NCI-H345 treated with DMSO at 0.1 percent for 48 hours (cell line): ENCODE data around the gene MAP1LC3B2.

Source experiments
- DNase-seq: peaks from one replicate; lab custom pipeline; 2025; ENCODE audit not compliant: unreplicated experiment; lab: John Stamatoyannopoulos, UW

Gene MAP1LC3B2

DNA sequence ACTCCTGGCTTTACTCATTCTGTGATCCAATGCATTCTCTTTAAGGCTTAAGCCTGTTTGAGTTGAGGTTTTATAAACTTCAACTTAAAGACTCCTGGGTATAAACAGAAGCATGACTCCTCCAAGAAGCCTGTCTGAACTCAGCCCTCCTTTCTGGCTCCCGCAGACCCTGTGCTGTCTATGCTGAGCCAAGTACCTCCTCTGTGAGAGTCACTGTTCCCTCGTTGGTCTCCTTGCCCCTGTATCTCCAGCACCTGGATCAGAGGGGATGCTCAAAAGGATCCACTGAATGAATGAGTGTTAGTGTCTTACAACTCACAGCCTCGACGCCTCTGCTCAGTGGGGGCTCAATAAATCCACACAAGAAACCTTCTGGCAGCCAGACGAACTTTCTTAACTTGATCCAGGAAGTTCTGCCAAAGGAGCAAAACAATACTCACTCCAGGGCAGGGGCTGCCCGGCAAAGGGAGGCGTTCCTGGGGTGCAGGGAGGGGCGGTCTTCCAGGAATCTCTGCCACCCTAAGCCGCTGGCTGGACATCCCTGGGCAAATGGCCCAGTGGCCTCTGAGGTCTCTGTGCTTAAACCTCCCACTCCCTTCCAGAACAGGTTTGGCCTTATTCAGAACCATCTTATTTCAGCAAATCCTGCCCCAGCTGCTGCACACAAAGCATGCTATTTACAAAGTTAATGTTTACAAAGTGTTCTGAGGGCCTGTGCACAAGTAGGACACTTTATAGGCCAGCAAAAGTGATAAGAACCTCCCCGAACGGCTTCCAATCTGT, 32.9 kb downstream of the MAP1LC3B2 start:
- DNase-seq = no peak

DNA sequence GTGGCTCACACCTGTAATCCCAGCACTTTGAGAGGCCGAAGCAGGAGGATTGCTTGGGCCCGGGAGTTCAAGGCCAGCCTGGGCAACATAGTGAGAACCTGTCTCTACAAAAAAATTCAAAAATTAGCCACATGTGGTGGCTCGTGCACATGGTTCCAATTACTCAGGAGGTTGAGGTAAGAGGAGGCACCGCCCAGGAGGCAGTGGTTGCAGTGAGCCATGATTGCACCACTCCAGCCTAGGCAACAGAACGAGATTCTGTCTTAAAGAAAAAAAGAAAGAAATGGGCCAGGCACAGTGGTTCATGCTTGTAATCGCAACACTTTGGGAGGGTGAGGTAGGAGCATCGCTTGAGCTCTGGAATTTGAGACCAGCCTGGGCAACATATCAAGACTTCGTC, 33.5 kb downstream of the MAP1LC3B2 start:
- DNase-seq = no peak

DNA sequence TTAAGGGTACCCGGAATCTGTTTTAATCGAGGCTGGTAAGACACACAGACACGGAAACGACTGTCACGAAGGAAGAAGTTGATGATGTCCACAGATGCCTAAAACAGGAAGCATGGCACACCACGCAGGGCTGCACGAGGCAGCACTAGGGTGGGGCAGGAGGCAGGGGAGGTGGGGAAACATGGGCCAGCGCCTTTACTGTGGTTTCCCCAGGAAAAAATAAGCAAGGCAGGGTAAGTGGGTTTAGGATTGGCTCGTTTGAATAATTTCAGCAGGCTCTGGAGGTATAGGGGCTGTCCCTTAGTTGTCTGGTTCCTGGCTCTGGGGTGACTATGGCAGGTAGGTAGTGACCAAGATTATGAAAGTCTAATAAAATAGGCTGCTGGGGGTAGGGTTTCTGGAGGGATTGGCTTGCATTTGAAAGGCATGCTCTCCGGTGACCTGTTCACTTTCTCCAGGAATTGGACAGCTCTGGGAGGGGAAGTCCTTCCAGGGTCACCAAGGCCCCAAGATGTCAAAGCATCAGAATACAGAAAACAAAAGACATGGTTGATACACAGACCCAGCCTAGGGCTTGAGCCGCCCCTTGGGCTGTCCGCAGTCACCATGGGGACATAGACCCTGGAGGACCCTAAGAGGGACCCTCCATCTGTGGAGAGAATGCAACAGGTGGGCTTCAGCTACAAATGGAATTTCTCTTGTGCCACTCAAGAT, 35.3 kb downstream of the MAP1LC3B2 start:
- no peak for DNase-seq

DNA sequence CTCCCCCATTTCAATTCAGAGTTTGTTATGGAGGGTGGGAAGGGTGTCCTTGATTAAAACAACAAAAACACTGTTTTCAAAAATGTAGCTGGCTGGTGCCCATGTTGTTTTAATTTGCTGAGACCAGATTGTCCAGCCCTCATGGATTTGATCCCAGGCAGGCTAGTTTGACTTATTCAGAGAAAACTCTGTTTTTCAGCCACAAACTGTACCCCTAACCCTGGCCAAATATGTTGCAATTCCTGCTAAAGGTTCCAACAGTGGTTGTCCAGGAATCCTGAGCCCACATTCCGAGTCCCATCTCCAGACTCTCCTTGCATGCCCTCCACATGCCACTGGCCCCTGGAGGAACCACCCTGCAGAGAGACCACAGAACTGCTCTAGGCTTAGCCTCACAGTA, 36.0 kb downstream of the MAP1LC3B2 start:
- DNase-seq = no peak

DNA sequence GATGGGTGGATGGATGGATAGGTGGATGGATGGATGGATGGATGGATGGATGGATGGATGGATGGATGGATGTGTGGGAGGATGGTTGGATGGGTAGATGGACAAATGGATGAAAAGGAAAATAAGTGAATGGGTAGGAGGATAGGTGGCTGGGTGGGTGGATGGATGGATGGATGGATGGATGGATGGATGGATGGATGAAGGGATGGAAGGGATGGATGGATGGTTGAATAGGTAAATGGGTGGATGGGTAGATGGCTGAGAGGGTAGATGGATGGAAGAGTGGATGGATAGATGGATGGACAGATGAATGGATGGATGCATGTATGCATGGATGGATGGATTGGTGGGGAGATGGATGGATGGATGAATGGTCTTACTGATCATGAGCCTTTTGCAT, 36.5 kb downstream of the MAP1LC3B2 start:
- no peak for DNase-seq

DNA sequence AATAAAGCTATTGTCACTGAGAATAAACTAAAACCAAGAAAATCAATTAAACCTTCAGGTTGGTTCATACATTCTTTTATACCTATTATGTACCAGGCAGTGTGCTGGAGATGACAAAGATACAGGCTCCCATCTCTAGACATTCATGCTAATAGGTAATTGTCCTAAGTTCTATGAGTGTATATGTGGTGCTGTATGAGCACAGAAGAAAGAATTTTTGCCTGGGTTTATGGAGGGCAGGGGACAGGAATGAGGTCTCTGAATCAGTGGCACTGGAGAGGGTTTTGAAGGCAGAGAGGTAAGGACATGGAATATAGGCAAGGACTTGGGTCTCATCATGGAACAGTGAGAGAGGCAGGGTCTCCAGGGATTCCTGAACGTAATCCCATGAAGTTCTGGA, 38.7 kb downstream of the MAP1LC3B2 start:
- DNase-seq = no peak

DNA sequence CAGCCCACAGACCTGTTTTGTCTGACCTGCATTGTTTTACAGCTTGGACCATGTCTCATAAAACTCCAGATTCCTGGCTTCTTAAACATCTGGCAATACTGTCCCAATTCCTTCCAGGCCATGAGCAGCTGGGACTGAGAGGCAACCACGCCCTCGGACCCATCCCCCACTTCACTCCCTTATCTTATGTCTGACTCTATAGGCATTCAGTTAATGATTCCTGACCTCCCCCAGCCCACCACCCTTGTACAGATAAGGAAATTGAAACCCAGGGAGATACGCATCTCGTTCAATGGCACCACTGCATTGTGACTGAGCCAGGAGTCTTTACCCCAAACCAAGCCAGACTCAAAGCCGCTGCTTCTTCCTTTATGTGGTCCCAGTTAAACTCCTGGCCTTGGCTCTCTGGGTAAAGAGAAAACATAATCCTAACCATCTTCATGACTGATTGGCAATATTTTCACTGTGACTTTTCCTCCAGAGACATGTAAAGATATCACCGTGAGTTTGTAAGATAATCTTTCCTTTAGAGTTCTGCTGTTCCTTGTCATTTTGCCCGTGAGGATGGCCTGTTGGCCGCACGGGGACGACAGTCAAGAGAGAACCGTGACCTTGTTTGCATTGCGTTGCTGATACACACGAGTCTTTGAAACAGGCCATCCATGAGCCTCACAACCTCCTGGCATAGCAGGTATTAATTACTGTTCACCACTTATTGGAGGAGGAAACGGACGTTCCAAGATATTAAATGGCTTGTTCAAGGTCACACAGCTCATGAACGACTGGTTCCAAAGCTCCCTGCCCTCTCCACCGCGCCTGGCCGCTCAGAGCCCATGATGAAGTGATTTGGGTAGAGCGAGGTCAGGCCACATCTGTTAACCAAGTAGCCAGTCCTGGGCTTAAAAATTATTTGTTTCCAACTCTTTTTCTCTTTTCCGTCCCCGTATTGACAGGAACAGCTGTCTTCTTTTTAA, 39.4 kb downstream of the MAP1LC3B2 start:
- DNase-seq = no peak

DNA sequence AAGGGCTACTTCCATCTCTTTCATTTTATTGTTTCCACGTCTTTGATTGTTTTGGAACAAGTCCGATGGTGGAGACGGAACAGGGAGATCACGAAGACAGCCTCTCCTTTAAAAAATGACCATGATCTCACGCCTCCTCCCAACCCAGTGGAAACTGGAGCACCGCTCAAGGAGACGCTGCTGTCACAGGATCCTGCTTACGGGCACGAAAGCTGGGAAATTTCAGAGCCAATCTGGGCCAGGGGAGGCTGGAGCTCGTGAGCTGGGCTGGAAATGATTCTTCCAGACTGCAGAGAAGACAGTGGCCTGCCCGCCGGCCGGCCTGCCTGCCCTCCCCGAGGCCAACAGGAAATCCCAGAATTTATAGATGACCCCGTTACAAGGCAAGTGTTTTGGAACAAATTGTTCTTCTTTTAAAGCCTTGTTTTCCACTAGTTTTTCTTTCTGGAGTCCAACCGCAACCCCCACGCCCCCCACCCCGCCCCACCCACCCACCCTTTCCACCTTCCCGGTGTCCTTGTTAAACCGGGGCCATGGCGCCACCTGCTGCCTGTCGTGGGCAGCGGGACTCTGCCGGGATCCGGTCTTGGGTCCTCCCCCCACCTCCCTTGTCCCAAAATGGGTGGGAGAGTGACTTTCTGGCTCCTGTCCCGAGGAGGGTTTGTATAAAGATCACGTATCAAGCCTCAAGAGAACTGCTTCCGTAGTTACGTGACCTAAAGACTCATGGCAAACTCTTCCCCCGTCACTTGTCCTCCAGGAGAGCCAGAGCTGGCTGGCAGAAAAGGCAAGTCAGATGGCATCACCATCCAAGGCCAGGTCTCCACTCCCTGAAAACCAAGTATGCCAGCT, 40.3 kb downstream of the MAP1LC3B2 start:
- no peak for DNase-seq

DNA sequence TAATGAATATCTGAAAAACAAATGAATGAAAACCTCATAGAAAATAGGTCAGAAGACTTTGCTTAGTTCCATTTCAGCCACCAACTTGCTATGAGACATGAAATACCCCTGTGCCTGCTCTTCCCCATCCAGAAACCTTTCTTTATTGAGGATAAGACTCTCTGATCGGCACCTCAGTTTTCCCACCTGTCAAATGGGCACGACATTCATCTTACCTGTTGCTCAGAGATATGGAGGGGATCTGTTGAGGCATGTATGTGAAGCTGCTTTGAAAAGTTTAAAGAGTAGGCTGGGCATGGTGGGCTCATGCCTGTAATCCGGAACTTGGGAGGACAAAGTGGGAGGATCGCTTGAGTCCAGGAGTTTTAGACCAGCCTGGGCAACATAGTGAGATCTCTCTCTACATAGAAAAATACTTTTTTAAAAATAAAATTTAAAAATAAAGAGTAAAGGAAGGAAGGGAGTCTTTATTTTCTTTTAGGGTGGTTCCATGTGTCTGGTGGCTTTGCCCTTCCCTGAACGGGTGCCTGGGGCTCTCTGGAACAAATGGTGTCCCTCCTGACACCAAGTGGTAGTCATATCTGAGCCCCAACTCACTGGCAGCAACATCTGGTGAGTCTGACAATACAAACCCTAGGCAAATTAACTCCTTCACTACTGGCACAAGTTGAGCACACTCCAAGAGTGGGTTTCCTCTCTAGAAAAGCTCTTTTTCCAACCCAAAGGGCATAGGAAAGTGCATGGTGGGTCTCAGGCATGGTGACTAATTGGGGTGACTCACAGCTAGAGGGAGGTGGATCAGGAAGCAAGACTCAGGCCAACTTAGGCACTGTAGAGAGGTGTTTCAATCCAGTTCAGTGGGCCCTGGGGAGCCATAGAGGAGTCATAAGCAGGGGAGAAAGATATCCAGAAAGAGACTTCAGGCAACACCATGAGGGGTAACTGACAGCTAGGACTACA, 42.1 kb downstream of the MAP1LC3B2 start:
- DNase-seq = no peak

DNA sequence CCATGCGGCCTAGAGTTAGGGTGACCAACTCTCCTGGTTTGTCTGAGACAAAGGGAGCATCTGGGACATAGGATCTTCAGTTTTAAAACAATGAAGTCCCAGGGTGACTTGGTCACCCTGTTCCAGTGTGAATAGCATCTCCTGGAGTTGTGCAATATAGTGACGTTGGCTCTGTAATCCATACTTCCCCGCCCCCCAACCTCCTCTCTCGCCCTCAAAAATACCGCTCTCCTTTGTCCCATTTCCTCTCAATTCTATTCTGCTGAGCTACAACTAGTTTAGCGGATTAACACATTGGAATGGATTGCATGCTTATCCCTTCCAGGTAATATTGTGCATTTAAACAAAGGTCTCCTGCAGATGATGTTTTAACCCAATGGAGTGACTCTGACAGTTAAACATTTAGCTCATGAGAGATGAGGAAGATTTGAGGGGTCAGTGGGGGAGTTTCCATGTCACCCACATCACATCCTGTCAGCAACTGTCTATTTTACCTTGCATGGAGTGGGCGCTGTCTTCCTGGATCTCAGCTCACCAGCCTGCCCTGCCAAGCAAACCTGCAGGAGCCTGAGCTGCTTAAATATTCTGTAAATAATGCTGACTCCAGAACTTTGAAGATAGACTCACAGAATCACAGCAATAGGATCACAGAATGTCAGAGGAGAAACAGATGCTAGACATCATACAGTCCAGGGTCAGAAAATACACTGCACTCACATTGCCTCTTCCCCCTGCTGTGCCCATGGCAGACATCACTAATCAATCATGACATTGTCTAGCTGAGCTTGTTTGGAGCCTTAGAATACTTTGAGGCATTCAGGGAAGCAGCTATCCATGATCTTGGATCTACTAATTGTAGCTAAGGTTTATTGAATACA, 43.0 kb downstream of the MAP1LC3B2 start:
- DNase-seq = no peak

DNA sequence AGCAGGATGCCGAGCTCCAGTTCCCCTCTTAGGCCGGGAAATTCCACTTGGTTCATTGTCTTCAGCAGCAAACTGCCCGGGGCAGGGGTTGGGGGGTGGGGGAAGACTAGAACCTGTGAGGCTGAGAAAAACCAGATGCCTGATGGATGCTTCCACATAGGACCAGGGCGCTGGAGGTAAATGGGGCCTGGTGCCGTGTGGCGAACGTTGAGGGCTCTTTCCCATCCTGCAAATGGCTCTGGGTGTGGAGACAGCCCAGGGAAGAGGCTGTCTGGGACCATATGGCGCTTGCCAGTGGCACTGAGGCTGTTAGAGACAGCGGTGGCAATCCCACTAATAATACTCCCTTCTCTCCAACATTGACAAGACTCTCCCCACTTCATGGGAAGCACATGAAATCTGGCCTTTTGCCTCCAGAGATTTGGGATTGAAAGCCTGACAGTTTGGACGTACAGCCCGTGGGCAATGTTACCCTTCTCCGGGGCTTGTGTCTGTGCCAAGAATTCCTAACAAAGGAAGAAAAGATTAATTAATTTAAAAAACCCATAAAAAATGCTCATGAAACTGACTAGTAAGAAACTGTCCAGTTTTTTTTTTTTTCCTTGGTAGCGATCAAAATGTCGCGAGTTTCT, 44.5 kb downstream of the MAP1LC3B2 start:
- no peak for DNase-seq

DNA sequence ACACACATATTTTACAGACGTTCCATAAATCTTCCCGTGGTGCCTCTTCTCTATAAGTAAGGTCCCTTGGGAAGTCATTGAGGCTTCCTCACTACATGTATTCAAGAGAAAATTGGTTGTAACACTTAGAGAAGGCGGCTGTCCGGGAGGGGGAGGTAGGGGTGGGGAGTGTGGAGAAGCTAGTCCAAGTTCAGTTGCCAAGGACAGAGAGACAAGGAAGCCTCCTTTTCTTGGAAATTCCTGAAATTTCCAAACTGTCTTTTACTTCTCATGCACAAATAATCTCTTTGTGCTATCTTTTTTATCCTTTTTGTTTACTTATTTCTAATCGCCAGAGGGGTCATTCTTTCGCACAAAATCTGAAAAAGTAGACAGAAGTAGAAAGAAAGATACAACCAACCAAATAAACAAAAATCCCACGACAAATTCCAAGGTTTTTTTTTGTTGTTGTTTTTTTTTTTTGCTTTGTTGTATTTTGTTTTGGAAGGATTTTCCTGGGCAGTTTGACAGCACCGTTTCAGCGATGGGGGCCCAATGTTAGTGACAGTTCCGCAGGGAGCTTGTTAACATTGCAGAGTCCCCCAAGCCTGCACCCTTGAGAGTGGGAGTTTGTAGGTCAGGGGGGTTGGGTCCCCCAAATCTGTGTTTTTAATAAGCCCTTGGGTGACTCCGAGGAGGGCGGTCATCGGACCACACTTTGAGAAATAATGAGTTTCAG, 45.2 kb downstream of the MAP1LC3B2 start:
- DNase-seq = no peak

DNA sequence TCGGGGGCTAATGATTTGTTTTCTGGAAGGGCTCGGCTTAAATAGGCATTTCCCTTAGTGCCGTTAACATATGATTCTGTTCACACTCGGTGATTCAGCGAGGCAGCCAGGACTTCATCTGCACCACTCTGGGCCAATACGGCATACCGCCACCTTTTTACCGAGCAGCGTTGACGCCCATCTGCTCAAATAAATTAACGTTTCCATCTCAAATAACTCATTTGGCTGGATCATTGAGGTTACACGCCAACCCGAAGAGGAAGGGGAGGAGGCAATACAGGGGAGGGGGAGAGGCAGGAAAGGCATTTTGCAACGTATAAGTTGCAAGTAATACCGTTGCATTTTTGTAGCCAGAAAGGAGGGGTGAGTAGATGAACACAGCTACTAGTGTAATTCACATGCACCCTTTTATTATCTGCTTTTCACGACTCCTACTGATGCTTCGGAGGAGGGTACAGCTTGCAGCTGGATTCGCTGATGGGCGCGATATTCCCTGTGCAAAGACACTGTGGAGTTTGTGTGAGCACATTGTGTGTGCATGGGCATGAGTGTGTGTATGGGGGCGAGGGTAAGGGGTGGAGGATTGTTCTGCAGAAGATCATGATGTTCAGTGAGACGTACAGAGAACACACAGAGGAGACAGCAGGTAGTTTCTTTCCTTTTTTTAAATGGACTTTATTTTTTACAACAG, 45.9 kb downstream of the MAP1LC3B2 start:
- DNase-seq = no peak

DNA sequence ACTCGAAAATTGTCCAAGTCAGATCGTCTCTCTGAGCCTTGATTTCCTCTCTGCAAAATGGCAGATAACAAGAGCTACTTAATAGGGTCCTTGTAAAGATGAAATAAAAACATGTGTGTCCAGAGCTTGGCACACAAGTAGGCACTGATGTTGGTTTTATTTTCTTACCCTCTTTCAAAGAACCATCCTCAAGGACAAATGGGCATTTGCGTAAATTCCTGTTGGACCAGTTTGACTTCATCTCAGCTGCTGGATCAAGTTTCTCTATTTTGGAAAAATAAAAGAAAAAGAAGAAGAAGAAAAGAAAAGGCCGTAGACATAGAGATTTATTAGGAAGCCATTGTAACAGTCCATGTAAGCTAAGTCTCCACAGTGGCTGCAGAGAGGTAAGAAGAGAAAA, 47.2 kb downstream of the MAP1LC3B2 start:
- DNase-seq = no peak

DNA sequence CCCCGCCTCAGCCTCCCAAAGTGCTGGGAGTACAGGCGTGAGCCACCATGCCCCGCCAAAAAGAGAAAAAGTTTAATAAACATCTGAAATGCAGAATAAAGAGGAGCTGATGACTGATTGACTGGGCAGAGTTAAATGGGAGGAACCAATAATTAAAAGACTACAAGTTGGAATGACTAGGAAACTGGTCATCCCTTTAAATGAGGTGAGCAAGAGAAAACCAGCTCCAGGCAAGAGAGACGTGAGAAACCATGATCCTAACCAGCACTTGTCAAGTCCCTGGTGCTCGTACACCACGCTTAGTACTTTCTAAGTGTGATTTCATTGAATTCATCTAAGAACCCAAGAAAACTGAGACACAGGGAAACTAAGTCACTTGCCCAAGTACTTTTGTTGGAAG, 47.9 kb downstream of the MAP1LC3B2 start:
- no peak for DNase-seq

DNA sequence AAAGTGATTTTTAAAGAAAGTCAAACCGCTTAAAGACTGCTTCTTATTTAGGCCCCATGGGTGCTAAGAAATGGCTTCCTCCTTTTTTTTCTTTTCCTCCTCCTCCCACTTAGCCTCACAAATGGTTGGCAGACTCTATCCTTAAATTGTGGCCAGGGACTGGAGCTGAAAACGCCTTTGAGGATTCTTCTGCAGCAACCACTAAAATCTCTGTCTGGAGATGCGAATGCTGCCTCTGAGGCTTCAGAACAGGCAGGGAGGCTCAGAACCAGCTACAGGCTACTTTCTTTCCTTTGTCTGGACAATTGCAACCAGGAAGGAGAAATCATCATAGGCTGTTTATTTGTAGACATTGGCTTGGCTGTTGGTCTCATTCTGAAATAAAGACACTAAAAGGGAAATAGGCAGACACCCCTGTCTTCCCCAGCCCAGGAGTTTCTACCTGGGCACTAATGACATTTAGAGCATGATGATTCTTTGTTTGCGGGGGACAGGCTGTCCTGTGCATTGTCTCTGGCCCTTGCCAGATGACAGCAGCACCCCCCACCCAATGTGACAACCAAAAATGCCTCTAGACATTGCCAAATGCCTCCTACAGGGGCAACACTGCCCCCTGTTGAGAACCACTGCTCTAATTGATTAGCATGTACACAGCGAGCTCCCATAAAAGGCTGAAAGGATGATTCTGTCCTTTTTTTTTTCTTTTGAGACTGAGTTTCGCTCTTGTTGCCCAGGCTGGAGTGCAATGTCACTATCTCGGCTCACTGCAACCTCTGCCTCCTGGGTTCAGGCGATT, 50.3 kb downstream of the MAP1LC3B2 start:
- DNase-seq = no peak
